GM23248 (cell line): Measurements from ENCODE around the gene CFAP58. TPM values are rescaled to one million over a fixed set of nuclear protein-coding genes. Genes with fewer than 3 reads are reported as not detected.
A peak's percentile ranks its signal among the peaks of the same experiment; 100 is the strongest.

Source experiments
- DNase-seq: peaks from one replicate; pipeline ENCODE4 v3.0.0-alpha.2; 2015
- H2AFZ ChIP-seq: fragments of 200-600 bp; sonication (generic); 2 replicates; pipeline ENCODE4 v1.6.1; 2016; ENCODE audit warnings: antibody characterized with exemption
- H3F3A ChIP-seq: fragments of 200-600 bp; sonication (generic); 2 replicates; pipeline ENCODE4 v1.6.1; 2016; ENCODE audit warnings: mild to moderate bottlenecking, antibody characterized with exemption, mixed run types; ENCODE audit not compliant: insufficient read depth
- H3K27ac ChIP-seq: fragments of 200-600 bp; sonication (generic); 2 replicates; pipeline ENCODE4 v1.5.1; 2016; ENCODE audit warnings: mild to moderate bottlenecking
- H3K27me3 ChIP-seq: fragments of 200-600 bp; sonication (generic); replicated peaks from 2 replicates; pipeline ENCODE4 v1.6.1; 2016; ENCODE audit warnings: mild to moderate bottlenecking; ENCODE audit not compliant: insufficient read depth
- H3K36me3 ChIP-seq: fragments of 200-600 bp; sonication (generic); 2 replicates; pipeline ENCODE4 v1.6.1; 2016; ENCODE audit warnings: low read depth, mild to moderate bottlenecking
- H3K4me1 ChIP-seq: fragments of 200-600 bp; sonication (generic); 2 replicates; pipeline ENCODE4 v1.6.1; 2016; ENCODE audit warnings: mild to moderate bottlenecking; ENCODE audit not compliant: insufficient read depth
- H3K4me2 ChIP-seq: fragments of 200-600 bp; sonication (generic); one replicate; pipeline ENCODE4 v1.6.1; 2016; ENCODE audit warnings: mild to moderate bottlenecking; ENCODE audit not compliant: unreplicated experiment
- H3K4me3 ChIP-seq: fragments of 200-600 bp; sonication (generic); 2 replicates; pipeline ENCODE4 v1.5.1; 2016; ENCODE audit warnings: mild to moderate bottlenecking
- H3K79me2 ChIP-seq: fragments of 200-600 bp; sonication (generic); 2 replicates; pipeline ENCODE4 v1.6.1; 2016; ENCODE audit warnings: mild to moderate bottlenecking; ENCODE audit not compliant: insufficient read depth
- H3K9ac ChIP-seq: fragments of 200-600 bp; sonication (generic); 2 replicates; pipeline ENCODE4 v1.6.1; 2016; ENCODE audit warnings: mild to moderate bottlenecking
- H3K9me2 ChIP-seq: fragments of 200-600 bp; sonication (generic); 2 replicates; pipeline ENCODE4 v1.6.1; 2016; ENCODE audit warnings: mixed run types, mild to moderate bottlenecking, moderate library complexity; ENCODE audit not compliant: insufficient read depth
- H3K9me3 ChIP-seq: fragments of 200-600 bp; sonication (generic); one replicate; pipeline ENCODE4 v1.6.1; 2017; ENCODE audit warnings: low read depth
- H4K20me1 ChIP-seq: fragments of 200-600 bp; sonication (generic); 2 replicates; pipeline ENCODE4 v1.6.0; 2016; ENCODE audit not compliant: insufficient read depth
- EZH2 ChIP-seq: fragments of 200-600 bp; sonication (generic); IDR thresholded peaks from 2 replicates; pipeline ENCODE4 v1.6.1; 2018; ENCODE audit warnings: antibody characterized with exemption, mild to moderate bottlenecking; ENCODE audit not compliant: insufficient read depth, poor library complexity, severe bottlenecking
- EZH2phosphoT487 ChIP-seq: fragments of 200-600 bp; sonication (generic); IDR thresholded peaks from 2 replicates; pipeline ENCODE4 v1.6.1; 2018; ENCODE audit warnings: antibody characterized with exemption, moderate library complexity, mild to moderate bottlenecking, low read depth; ENCODE audit not compliant: insufficient read depth
- WGBS, 2 experiments: methylation state at CpG; one replicate each; pipeline ENCODE4 v1.1.6; 2015 to 2017; ENCODE audit warnings: low lambda C conversion rate in 2 of 2, low coverage in 1 of 2; ENCODE audit errors: missing lambda C conversion rate in 2 of 2; 5-methylcytosine and 5-hydroxymethylcytosine counted together
- in situ Hi-C: fragments of 300-500 bp; cut with MboI; formaldehyde crosslinking; loops from 2 replicates; pipeline ENCODE4 v1.15.0; 2020
- polyA plus RNA-seq: library from polyadenylated mRNA; unstranded; fragments of >200 nt; fragmentation: Nextera tagmentation; extraction: Ambion mirVana; gene quantifications from 2 replicates; pipeline ENCODE4 v1.2.1, GENCODE V29; 2016
- total RNA-seq: library from RNA; depleted of rRNA; stranded (reverse); fragments of >200 nt; shearing (Covaris generic); gene quantifications from 2 replicates; pipeline ENCODE4 v1.2.3, GENCODE V29; 2014

The CFAP58 gene
- total and polyA plus RNA-seq, 2 experiments from 2014 or later = 0.22 to 0.30 TPM

DNA sequence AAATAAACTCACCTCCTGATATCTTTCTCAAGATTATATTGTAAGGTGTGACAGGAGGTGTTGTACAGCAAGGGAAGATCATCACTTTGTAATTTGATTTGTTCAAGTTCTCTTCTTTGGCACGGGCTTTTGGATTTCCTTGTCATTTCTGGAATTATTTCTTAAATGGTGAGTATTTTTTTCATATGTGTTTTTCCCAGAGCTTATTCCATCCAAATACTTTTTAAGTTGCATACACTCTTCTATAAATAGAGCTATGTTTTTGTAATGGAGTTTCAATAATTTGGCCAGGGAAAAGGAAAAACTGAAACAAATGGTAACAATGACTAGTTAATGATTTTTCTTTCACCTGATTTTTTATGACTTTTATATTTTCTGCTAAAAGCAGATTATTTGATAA is 92.5 kb downstream of the CFAP58 start:
- peak overlapping the region; percentile 16 for H3K4me2 ChIP-seq
- TF ChIP-seq EZH2 = no peak
- no peak for TF ChIP-seq EZH2phosphoT487
- H3K9me2 ChIP-seq = no peaks in the 10 kb centered on the region
- peaks cover 19% of the 10 kb centered on the region for H3F3A ChIP-seq
- no peaks in the 10 kb centered on the region for H3K9me3 ChIP-seq
- H3K4me3 ChIP-seq = no peak overlapping the region
- peak overlapping the region; percentile 0; the same call in 1 of the 2 replicates for H3K27ac ChIP-seq
- H4K20me1 ChIP-seq = no peaks in the 10 kb centered on the region
- peaks cover 51% of the 10 kb centered on the region for H3K4me1 ChIP-seq
- 10 to 20% methylated on average over 1 of the region's 1 CpG for WGBS, 2 experiments
- H3K9ac ChIP-seq = no peak overlapping the region
- H2AFZ ChIP-seq = no peak overlapping the region
- no peaks in the 10 kb centered on the region for H3K27me3 ChIP-seq
- in situ Hi-C loops = no loop called here
- peak; percentile 16 for DNase-seq
- H3K79me2 ChIP-seq = no peaks in the 10 kb centered on the region
- no peaks in the 10 kb centered on the region for H3K36me3 ChIP-seq

DNA sequence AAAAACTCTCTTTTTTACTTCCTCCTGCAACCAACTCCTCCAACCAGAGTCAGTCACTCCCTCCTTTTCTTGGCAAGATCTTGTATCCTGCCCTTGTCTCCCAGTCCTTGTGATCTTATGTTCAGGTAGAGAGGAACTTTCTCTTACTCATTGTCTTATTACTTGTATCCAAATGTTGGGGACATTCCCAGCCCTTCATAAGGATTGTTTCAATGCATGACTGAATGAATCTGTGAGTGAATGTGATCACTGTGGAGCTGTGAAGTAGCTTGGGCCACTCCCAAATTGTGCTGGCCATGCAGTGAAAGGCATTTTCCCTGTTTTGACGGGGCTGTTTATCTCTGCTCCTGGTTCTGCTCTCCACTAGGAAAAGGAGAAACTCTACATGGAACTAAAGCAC is 93.7 kb downstream of the CFAP58 start:
- H4K20me1 ChIP-seq = no peaks in the 10 kb centered on the region
- H2AFZ ChIP-seq = no peak overlapping the region
- no peaks in the 10 kb centered on the region for H3K9me2 ChIP-seq
- no peak overlapping the region for H3K9ac ChIP-seq
- TF ChIP-seq EZH2phosphoT487 = no peak
- no peak for TF ChIP-seq EZH2
- H3K4me2 ChIP-seq = no peak overlapping the region
- peak; percentile 37 for DNase-seq
- in situ Hi-C loops = no loop called here
- peaks cover 41% of the 10 kb centered on the region for H3K4me1 ChIP-seq
- H3K4me3 ChIP-seq = no peak overlapping the region
- H3K27me3 ChIP-seq = no peaks in the 10 kb centered on the region
- H3K79me2 ChIP-seq = no peaks in the 10 kb centered on the region
- H3F3A ChIP-seq = peaks cover 11% of the 10 kb centered on the region
- H3K27ac ChIP-seq = no peak overlapping the region
- WGBS, 2 experiments = 0 to 10% methylated on average over 1 of the region's 1 CpG
- no peaks in the 10 kb centered on the region for H3K9me3 ChIP-seq
- no peaks in the 10 kb centered on the region for H3K36me3 ChIP-seq

DNA sequence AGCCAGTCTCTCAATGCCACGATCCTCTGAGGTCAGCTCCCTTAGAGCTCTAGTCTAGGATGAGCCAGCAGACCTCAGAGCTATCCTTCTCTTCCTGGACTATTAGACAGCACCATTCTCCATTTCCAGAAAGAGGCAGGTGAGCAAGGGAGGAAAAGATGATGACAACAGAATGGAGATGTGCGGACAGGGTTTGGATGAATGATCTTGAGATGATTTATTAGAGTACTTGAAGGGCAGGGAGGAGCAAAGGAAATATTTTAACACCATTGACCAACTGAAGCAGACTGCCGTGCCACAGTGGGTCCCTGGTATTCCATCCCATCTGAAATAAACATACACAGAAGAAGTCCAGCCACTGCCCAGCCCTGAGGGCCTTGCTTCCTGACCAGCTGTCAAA is 94.3 kb downstream of the CFAP58 start:
- Histone ChIP-seq H3K27ac (no peak overlapping the region), H3K4me2 (no peak overlapping the region), H4K20me1 (no peaks in the 10 kb centered on the region), H3K9me3 (no peaks in the 10 kb centered on the region), H3K4me1 (peaks cover 41% of the 10 kb centered on the region), H3K27me3 (no peaks in the 10 kb centered on the region), H3K79me2 (no peaks in the 10 kb centered on the region), H3K9ac (no peak overlapping the region), H3K9me2 (no peaks in the 10 kb centered on the region), H3K4me3 (no peak overlapping the region), H3K36me3 (no peaks in the 10 kb centered on the region), H3F3A (peaks cover 11% of the 10 kb centered on the region), H2AFZ (no peak overlapping the region)
- WGBS, 2 experiments = 95 to 96% methylated on average over 3 of the region's 3 CpGs
- no peak for TF ChIP-seq EZH2
- no peak for TF ChIP-seq EZH2phosphoT487
- in situ Hi-C loops = no loop called here
- no peak for DNase-seq

DNA sequence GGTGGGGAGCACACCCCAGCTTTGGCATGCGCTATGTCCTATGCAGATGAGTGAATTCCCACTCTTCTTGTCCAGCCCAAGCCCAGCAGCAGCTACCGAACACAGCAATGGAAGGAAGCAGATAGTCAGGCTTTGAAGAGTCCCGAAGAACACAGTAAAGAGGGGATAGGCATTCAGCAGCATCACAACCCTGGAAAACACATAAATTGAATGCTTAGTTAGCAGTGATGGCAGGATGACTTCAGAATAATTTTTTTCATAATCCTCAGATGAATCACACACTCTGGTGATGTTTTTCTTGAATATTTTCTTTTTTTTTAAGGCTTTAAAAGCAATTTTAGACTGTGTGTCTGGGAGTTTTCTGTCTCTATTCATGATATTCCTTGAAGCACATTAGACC is 95.8 kb downstream of the CFAP58 start:
- Histone ChIP-seq H4K20me1 (no peaks in the 10 kb centered on the region), H3K9me2 (no peaks in the 10 kb centered on the region), H3K4me1 (peaks cover 41% of the 10 kb centered on the region), H3K4me3 (no peak overlapping the region), H2AFZ (peak overlapping the region; percentile 25; the same call in 1 of the 2 replicates), H3F3A (peaks cover 11% of the 10 kb centered on the region), H3K36me3 (no peaks in the 10 kb centered on the region), H3K79me2 (no peaks in the 10 kb centered on the region), H3K27me3 (no peaks in the 10 kb centered on the region), H3K27ac (peak overlapping the region; percentile 26; the same call in 1 of the 2 replicates), H3K9ac (no peak overlapping the region), H3K9me3 (no peaks in the 10 kb centered on the region), H3K4me2 (peak overlapping the region; percentile 59)
- DNase-seq = peak; percentile 59
- in situ Hi-C loops = no loop called here
- 73 to 80% methylated on average over 3 of the region's 3 CpGs for WGBS, 2 experiments
- no peak for TF ChIP-seq EZH2
- no peak for TF ChIP-seq EZH2phosphoT487

DNA sequence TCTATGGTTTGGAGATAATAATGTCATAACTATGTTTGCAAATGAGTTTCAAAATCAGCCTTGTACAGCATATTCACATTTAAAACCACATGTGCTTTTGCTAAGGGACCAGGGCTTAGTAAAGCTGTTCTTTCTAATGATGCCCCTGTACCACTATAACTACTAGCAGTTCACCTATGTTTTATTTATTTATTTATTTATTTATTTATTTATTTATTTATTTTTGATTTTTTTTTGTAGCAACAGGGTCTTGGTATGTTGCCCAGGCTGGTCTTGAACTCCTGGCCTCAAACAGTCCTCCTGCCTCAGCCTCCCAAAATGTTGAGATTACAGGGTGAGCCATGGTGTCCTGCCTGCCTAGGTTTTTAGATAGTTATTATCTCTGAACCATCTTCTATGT is 96.9 kb downstream of the CFAP58 start:
- Histone ChIP-seq H3K27ac (no peak overlapping the region), H3K79me2 (no peaks in the 10 kb centered on the region), H3K36me3 (no peaks in the 10 kb centered on the region), H3K4me3 (no peak overlapping the region), H3F3A (peaks cover 11% of the 10 kb centered on the region), H3K27me3 (no peaks in the 10 kb centered on the region), H3K9ac (no peak overlapping the region), H2AFZ (no peak overlapping the region), H3K9me3 (no peaks in the 10 kb centered on the region), H3K4me1 (peaks cover 32% of the 10 kb centered on the region), H3K4me2 (no peak overlapping the region), H3K9me2 (no peaks in the 10 kb centered on the region), H4K20me1 (no peaks in the 10 kb centered on the region)
- TF ChIP-seq EZH2 (no peak), EZH2phosphoT487 (no peak)
- in situ Hi-C loops = no loop called here
- DNase-seq = no peak
